GM06990 (cell line): ENCODE results near the gene MAGI2.

Experiments used
- DNase-seq: peaks from one replicate; pipeline ENCODE4 v3.0.0-alpha.2; 2011; ENCODE audit not compliant: insufficient read length; ENCODE audit errors: extremely low read depth
- H3K27me3 ChIP-seq: replicated peaks from 2 replicates; pipeline ENCODE4 v1.6.0; 2011; ENCODE audit warnings: low read length; ENCODE audit not compliant: control insufficient read depth, insufficient read depth
- H3K36me3 ChIP-seq: 2 replicates; pipeline ENCODE4 v1.5.1; 2011; ENCODE audit warnings: low read length; ENCODE audit not compliant: control insufficient read depth, insufficient read depth
- H3K4me3 ChIP-seq: replicated peaks from 2 replicates; pipeline ENCODE4 v1.5.1; 2011; ENCODE audit warnings: low read depth, mild to moderate bottlenecking, control low read depth, low read length
- TF ChIP-seq, protein P1 (sequence below): IDR thresholded peaks from 2 replicates; pipeline ENCODE4 v1.5.1; 2011; ENCODE audit warnings: low read length, control low read depth, mild to moderate bottlenecking, inconsistent platforms; ENCODE audit not compliant: insufficient read depth, poor library complexity, severe bottlenecking

MAGI2 gene

DNA sequence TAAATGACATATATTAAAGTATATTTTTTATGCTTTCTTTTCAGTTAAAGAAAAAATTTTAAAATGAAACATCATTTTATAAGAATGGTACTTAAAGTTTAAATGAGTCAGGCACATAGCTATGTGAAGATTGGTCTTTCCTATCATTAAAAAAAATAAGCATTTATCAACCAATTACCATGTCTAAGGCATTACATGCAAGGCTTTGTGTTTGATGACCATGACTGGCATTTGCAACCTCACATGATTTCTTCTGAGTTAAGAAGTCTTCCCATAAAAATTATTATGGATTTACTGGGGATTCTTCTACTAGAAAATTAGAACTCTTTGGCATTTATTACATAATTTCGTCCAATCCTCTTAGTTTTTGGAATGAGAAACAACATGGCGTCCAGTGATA, 776.1 kb downstream of the MAGI2 start:
- H3K36me3 ChIP-seq: no peaks in the 10 kb centered on the region
- TF ChIP-seq, protein P1, sequence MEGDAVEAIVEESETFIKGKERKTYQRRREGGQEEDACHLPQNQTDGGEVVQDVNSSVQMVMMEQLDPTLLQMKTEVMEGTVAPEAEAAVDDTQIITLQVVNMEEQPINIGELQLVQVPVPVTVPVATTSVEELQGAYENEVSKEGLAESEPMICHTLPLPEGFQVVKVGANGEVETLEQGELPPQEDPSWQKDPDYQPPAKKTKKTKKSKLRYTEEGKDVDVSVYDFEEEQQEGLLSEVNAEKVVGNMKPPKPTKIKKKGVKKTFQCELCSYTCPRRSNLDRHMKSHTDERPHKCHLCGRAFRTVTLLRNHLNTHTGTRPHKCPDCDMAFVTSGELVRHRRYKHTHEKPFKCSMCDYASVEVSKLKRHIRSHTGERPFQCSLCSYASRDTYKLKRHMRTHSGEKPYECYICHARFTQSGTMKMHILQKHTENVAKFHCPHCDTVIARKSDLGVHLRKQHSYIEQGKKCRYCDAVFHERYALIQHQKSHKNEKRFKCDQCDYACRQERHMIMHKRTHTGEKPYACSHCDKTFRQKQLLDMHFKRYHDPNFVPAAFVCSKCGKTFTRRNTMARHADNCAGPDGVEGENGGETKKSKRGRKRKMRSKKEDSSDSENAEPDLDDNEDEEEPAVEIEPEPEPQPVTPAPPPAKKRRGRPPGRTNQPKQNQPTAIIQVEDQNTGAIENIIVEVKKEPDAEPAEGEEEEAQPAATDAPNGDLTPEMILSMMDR: no peak
- no peak for DNase-seq
- no peaks in the 10 kb centered on the region for H3K27me3 ChIP-seq
- H3K4me3 ChIP-seq: no peak overlapping the region

DNA sequence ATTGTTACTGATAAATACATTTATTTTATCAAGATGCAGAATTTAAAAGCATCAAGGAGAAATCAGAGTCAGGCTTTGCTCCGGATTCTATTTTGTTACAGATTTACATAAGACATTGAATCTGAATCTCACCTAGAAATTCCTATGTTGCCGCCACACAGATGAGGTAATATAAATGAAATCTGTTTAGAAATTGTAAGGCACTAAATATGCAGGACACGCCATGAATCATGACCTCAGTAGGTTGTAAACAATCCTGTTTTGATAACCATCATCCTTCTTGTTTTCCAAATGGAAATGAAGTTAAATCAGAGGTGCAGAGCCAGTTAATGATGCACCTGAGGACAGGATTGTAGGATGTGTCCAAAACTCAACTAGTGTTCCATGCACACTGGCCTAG, 778.0 kb downstream of the MAGI2 start:
- Histone ChIP-seq H3K36me3 (no peaks in the 10 kb centered on the region), H3K4me3 (no peak overlapping the region), H3K27me3 (no peaks in the 10 kb centered on the region)
- no peak for DNase-seq
- TF ChIP-seq, protein P1: no peak

DNA sequence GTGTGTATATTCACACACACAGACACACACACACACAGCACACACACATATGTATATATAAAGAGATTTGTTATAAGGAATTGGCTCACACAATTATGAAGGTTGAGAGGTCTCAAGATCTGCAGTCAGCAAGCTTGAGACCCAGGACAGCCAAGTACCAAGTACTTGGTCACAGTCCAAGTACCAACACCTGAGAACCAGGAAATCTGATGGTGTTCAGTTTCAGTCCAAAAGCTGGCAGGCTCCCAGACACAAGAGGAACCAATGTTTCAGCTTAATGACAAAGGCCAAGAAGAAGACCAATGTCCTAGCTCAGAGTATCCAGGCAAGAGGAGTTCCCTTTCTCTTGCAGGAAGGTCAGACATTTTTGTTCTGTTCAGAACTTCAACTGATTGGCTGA, 780.2 kb downstream of the MAGI2 start:
- TF ChIP-seq, protein P1: no peak
- Histone ChIP-seq H3K36me3 (no peaks in the 10 kb centered on the region), H3K27me3 (no peaks in the 10 kb centered on the region), H3K4me3 (no peak overlapping the region)
- no peak for DNase-seq

GRCh38 chr7:78662939-78663338, 790.5 kb downstream of the MAGI2 start:
- no peak overlapping the region for H3K4me3 ChIP-seq
- H3K36me3 ChIP-seq: no peaks in the 10 kb centered on the region
- no peaks in the 10 kb centered on the region for H3K27me3 ChIP-seq
- TF ChIP-seq, protein P1: no peak
- no peak for DNase-seq

- TF ChIP-seq, protein P1: no peak
- Histone ChIP-seq H3K36me3 (no peaks in the 10 kb centered on the region), H3K27me3 (no peaks in the 10 kb centered on the region), H3K4me3 (no peak overlapping the region)
- no peak for DNase-seq
Measured at GRCh38 chr7:78649976-78650375, 803.5 kb downstream of the MAGI2 start.

GRCh38 chr7:78649236-78649635, 804.2 kb downstream of the MAGI2 start:
- Histone ChIP-seq H3K36me3 (no peaks in the 10 kb centered on the region), H3K4me3 (no peak overlapping the region), H3K27me3 (no peaks in the 10 kb centered on the region)
- no peak for DNase-seq
- TF ChIP-seq, protein P1: no peak
